SK-N-SH (cell line): ENCODE measurements around the gene PTPN23. TPM values are rescaled to one million over a fixed set of nuclear protein-coding genes. Genes with fewer than 3 reads are reported as not detected.

ENCODE experiments used
- CTCF ChIA-PET: fragments of 300-600, 350-600 bp; formaldehyde crosslinking; extraction: SDS; loops from one replicate; lab custom pipeline; 2021; lab: Yijun Ruan, JAX
- POLR2A ChIA-PET: fragments of 350-600 bp; sonication (Branson Sonifier 250); formaldehyde crosslinking; extraction: SDS; loops from one replicate; lab custom pipeline; 2020; ENCODE audit warnings: antibody characterized with exemption, inconsistent platforms; lab: Yijun Ruan, JAX
- DNase-seq: peaks from one replicate; pipeline ENCODE4 v3.0.0; 2012
- H2AFZ ChIP-seq: fragments of 200-600 bp; sonication (generic); 2 replicates; pipeline ENCODE4 v1.8.1; 2016; ENCODE audit warnings: antibody characterized with exemption, mild to moderate bottlenecking, low read depth
- H3F3A ChIP-seq: fragments of 200-600 bp; sonication (generic); replicated peaks from 2 replicates; pipeline ENCODE3; 2016; ENCODE audit warnings: antibody characterized with exemption, mild to moderate bottlenecking; ENCODE audit not compliant: insufficient read depth
- H3K27ac ChIP-seq, 2 experiments: fragments of 200-500 bp in 1 of 2; fragments of 200-600 bp in 1 of 2; sonication (Bioruptor generic) in 1 of 2; sonication (generic), shearing (Covaris generic) in 1 of 2; 2 replicates each; pipeline versions ENCODE4 v1.5.1 to v1.6.1; 2014 to 2016; ENCODE audit warnings: low read depth in 2 of 2, inconsistent platforms in 1 of 2, low read length in 1 of 2, mild to moderate bottlenecking in 1 of 2, mixed read lengths in 1 of 2
- H3K27me3 ChIP-seq: fragments of 200-600 bp; sonication (generic), shearing (Covaris generic); 2 replicates; pipeline ENCODE4 v1.6.1; 2016; ENCODE audit warnings: mixed run types; ENCODE audit not compliant: insufficient read depth
- H3K36me3 ChIP-seq, 2 experiments: fragments of 200-500 bp in 1 of 2; fragments of 200-600 bp in 1 of 2; sonication (Bioruptor generic) in 1 of 2; sonication (generic) in 1 of 2; replicated peaks in 1 of 2; 2 replicates each; pipeline versions ENCODE3 to v1.5.1; 2014 to 2016; ENCODE audit warnings: low read length in 1 of 2, mild to moderate bottlenecking in 1 of 2; ENCODE audit not compliant: insufficient read depth in 2 of 2, control insufficient read depth in 1 of 2
- H3K4me1 ChIP-seq, 2 experiments: fragments of 200-500 bp in 1 of 2; fragments of 200-600 bp in 1 of 2; sonication (Bioruptor generic) in 1 of 2; sonication (generic), shearing (Covaris generic) in 1 of 2; 2 replicates each; pipeline versions ENCODE4 v1.5.1 to v1.6.1; 2014 to 2016; ENCODE audit warnings: low read depth in 1 of 2, low read length in 1 of 2, mixed run types in 1 of 2; ENCODE audit not compliant: insufficient read depth in 2 of 2, control insufficient read depth in 1 of 2
- H3K4me2 ChIP-seq: fragments of 200-600 bp; sonication (generic), shearing (Covaris generic); 2 replicates; pipeline ENCODE4 v1.6.1; 2017; ENCODE audit warnings: mixed run types
- H3K4me3 ChIP-seq, 2 experiments: fragments of 200-500 bp in 1 of 2; fragments of 200-600 bp in 1 of 2; sonication (Bioruptor generic) in 1 of 2; sonication (generic), shearing (Covaris generic) in 1 of 2; 2 replicates each; pipeline versions ENCODE4 v1.5.1 to v1.8.1; 2014 to 2016; ENCODE audit warnings: low read depth in 2 of 2, inconsistent platforms in 1 of 2, low read length in 1 of 2, mild to moderate bottlenecking in 1 of 2, mixed read lengths in 1 of 2, moderate library complexity in 1 of 2
- H3K79me2 ChIP-seq: fragments of 200-600 bp; sonication (generic); 2 replicates; pipeline ENCODE4 v1.8.1; 2017; ENCODE audit warnings: mild to moderate bottlenecking; ENCODE audit not compliant: insufficient read depth
- H3K9ac ChIP-seq: fragments of 200-600 bp; sonication (generic); 2 replicates; pipeline ENCODE4 v1.6.1; 2017; ENCODE audit warnings: mixed run types
- H3K9me2 ChIP-seq: fragments of 200-600 bp; sonication (generic); 2 replicates; pipeline ENCODE4 v1.6.1; 2017; ENCODE audit warnings: mixed run types
- H3K9me3 ChIP-seq: fragments of 200-600 bp; sonication (generic); 2 replicates; pipeline ENCODE4 v1.6.1; 2017; ENCODE audit warnings: mixed run types, mild to moderate bottlenecking, moderate library complexity
- H4K20me1 ChIP-seq: fragments of 200-600 bp; sonication (generic); 2 replicates; pipeline ENCODE4 v1.6.1; 2017; ENCODE audit warnings: mild to moderate bottlenecking, mixed run types; ENCODE audit not compliant: insufficient read depth
- CHD2 ChIP-seq: fragments of 150-350 bp; IDR thresholded peaks from 2 replicates; pipeline ENCODE4 v1.6.1; 2018; ENCODE audit warnings: low read length; ENCODE audit not compliant: partially characterized antibody
- FOSL2 ChIP-seq: IDR thresholded peaks from 2 replicates; pipeline ENCODE4 v1.4.0; 2012; ENCODE audit warnings: low read depth, mild to moderate bottlenecking, moderate library complexity, borderline replicate concordance
- FOXJ3 ChIP-seq: sonication (generic); formaldehyde crosslinking; IDR thresholded peaks from 2 replicates; pipeline ENCODE4 v1.5.1; 2020; ENCODE audit warnings: mild to moderate bottlenecking, missing genetic modification reagents
- FOXM1 ChIP-seq: IDR thresholded peaks from 2 replicates; pipeline ENCODE4 v1.4.0; 2012; ENCODE audit warnings: low read depth, mild to moderate bottlenecking
- GABPA ChIP-seq: IDR thresholded peaks from 2 replicates; pipeline ENCODE4 v1.4.0; 2012; ENCODE audit warnings: low read depth, mild to moderate bottlenecking
- JUND ChIP-seq: IDR thresholded peaks from 2 replicates; pipeline ENCODE4 v1.4.0; 2012
- MEF2A ChIP-seq: IDR thresholded peaks from 2 replicates; pipeline ENCODE4 v1.4.0; 2012; ENCODE audit warnings: low read depth, borderline replicate concordance
- MXI1 ChIP-seq: IDR thresholded peaks from 2 replicates; pipeline ENCODE4 v1.6.1; 2012; ENCODE audit warnings: mild to moderate bottlenecking, low read depth, low read length, improper control_type of control experiment
- NRF1 ChIP-seq: IDR thresholded peaks from 2 replicates; pipeline ENCODE4 v1.6.1; 2012; ENCODE audit warnings: low read depth, mild to moderate bottlenecking, low read length
- POLR2AphosphoS5 ChIP-seq: IDR thresholded peaks from 2 replicates; pipeline ENCODE4 v1.6.1; 2012; ENCODE audit warnings: low read depth, low read length
- RAD21 ChIP-seq: IDR thresholded peaks from 2 replicates; pipeline ENCODE4 v1.6.1; 2012; ENCODE audit warnings: mild to moderate bottlenecking, low read length
- RCOR1 ChIP-seq: fragments of 150-350 bp; IDR thresholded peaks from 2 replicates; pipeline ENCODE4 v1.6.1; 2017; ENCODE audit warnings: antibody characterized with exemption, low read length
- RFX5 ChIP-seq: IDR thresholded peaks from 2 replicates; pipeline ENCODE4 v1.6.1; 2012; ENCODE audit warnings: mild to moderate bottlenecking, improper control_type of control experiment, low read length
- SMC3 ChIP-seq: IDR thresholded peaks from 2 replicates; pipeline ENCODE4 v1.6.1; 2012; ENCODE audit warnings: low read depth, low read length, improper control_type of control experiment
- TCF12 ChIP-seq: IDR thresholded peaks from 2 replicates; pipeline ENCODE4 v1.4.0; 2012
- YY1 ChIP-seq: IDR thresholded peaks from 2 replicates; pipeline ENCODE4 v1.4.0; 2012; ENCODE audit warnings: low read depth, mild to moderate bottlenecking
- WGBS: methylation state at CpG from one replicate; pipeline ENCODE4 v1.1.6; 2017; ENCODE audit warnings: low lambda C conversion rate; 5-methylcytosine and 5-hydroxymethylcytosine counted together
- polyA plus RNA-seq, 3 experiments: library from polyadenylated mRNA; depleted of rRNA; stranded (reverse); fragments of >200 nt; gene quantifications; 2 replicates each; pipeline ENCODE4 v1.2.3, GENCODE V29; 2012
- TF ChIP-seq, protein P1 (sequence below): IDR thresholded peaks from 2 replicates; pipeline ENCODE4; 2012
- TF ChIP-seq, protein P2 (sequence below): IDR thresholded peaks from 2 replicates; pipeline ENCODE4 v1.6.1; 2012; ENCODE audit warnings: mild to moderate bottlenecking, low read depth, low read length, moderate library complexity
- TF ChIP-seq, protein P3 (sequence below): IDR thresholded peaks from 2 replicates; pipeline ENCODE4 v1.4.0; 2012; ENCODE audit warnings: low read depth, borderline replicate concordance
- TF ChIP-seq, protein P4 (sequence below): IDR thresholded peaks from 2 replicates; pipeline ENCODE4 v1.4.0; 2012; ENCODE audit warnings: low read depth

PTPN23 gene
- polyA plus RNA-seq, 1 of the 3 experiments (the other 2 are of a cell fraction) = 10.9 TPM

DNA sequence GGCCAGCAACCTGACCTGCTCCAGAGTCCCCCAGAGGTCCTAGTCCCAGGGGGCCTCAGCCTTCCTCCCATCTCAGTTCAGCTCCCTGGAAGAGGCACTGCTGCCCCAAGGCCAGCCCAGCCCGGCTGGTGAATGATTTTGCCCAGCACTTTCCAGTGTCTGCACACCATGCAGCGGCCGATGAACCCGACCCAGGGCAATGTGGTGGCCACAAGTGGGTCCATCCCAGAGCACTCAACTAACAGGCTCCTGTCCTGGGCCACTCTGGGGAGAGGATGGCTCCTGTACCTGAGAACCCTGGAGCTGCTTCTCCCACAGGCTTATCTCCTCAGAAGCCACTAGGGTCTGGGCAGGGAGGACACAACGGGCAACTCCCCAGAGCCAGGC is 39.2 kb downstream of the PTPN23 start:
- Histone ChIP-seq H4K20me1 (no peaks in the 10 kb centered on the region), H3K27ac (no peak overlapping the region; a peak in 1 of 4 replicates), H3K27me3 (no peaks in the 10 kb centered on the region), H3K9ac (no peak overlapping the region), H3K4me2 (no peak overlapping the region), H2AFZ (no peak overlapping the region), H3K4me3 (no peak overlapping the region), H3K9me3 (no peaks in the 10 kb centered on the region), H3K36me3 (peaks cover 3 to 55% of the 10 kb centered on the region in 2 experiments), H3K79me2 (no peaks in the 10 kb centered on the region), H3F3A (peaks cover 14% of the 10 kb centered on the region), H3K9me2 (no peaks in the 10 kb centered on the region), H3K4me1 (peaks cover 0 to 24% of the 10 kb centered on the region in 2 experiments; a peak in 1 of 4 replicates)
- peak; percentile 28 for DNase-seq
- WGBS = no CpG with 5 or more reads among the region's 5 CpGs
- CTCF ChIA-PET = interaction anchor here (0.8 to 4.9 kb wide), 15 partner anchors 11 to 77 kb away, joined by 3 to 64 read pairs (median 7); partner anchors contain the start of gene SCAP
- TF ChIP-seq RAD21 (no peak), FOXJ3 (no peak), FOSL2 (no peak), YY1 (no peak), POLR2AphosphoS5 (no peak), NRF1 (no peak)
- TF ChIP-seq, protein P1, sequence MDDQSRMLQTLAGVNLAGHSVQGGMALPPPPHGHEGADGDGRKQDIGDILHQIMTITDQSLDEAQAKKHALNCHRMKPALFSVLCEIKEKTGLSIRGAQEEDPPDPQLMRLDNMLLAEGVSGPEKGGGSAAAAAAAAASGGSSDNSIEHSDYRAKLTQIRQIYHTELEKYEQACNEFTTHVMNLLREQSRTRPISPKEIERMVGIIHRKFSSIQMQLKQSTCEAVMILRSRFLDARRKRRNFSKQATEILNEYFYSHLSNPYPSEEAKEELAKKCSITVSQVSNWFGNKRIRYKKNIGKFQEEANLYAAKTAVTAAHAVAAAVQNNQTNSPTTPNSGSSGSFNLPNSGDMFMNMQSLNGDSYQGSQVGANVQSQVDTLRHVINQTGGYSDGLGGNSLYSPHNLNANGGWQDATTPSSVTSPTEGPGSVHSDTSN = no peak
- POLR2A ChIA-PET = no interaction called here

DNA sequence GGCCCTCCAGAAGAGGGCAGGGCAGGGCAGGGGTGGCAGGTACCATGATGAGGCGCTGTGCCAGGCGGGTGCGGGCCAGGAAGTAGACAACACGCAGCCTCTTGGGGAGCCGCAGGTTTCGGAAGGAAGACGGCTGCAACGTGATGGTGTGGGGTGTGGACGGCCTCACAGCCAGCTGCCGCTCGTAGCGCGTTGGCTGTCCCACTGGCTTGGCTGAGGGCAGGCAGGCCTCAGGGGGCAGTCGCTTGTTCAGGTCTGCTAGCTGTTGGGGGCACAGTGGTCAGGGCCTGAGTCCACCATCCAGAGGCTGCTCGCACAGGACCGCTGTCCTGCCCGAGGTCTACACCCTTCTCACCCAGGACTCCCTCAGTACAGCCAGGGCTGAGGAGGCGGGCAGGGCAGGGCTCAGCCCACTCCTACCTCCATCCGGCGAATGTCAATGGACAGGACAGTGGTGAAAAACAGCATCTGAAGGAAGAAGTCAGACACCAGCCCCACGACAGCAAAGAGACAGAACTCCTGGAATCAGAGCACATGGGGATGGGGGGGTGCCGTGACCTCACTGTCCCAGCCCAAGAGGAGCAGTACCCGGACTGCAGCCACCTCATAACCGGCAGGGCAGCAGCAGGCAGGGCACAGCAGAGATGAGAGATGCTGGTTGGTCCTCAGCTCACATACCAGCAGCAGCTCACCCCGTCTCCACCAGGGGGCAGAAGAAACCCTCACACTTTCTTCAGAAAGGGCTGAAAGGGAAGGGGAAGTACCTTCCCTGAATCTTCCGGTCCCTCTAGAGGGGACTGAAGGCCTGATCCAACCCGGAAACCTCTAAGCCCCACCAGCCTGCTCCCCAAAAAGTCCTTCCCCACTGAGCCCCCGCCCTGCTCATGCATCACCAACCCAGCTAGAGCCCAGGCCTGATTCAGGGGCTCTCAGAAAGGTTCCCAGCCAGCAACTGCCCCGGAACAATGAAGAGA is 40.0 kb downstream of the PTPN23 start:
- POLR2A ChIA-PET = interaction anchor here (1.9 kb wide), 1 partner anchor 55 kb away, joined by 12 read pairs; the partner anchor contains the start of gene SCAP
- H3K4me3 ChIP-seq = no peak overlapping the region; a peak in 1 of 4 replicates
- peaks cover 0 to 24% of the 10 kb centered on the region in 2 experiments; a peak in 1 of 4 replicates for H3K4me1 ChIP-seq
- CTCF ChIA-PET = interaction anchor here (0.6 to 4.9 kb wide), 38 partner anchors 9 to 405 kb away, joined by 3 to 64 read pairs (median 5); partner anchors contain the start of genes ELP6, PTPN23 and SCAP
- H2AFZ ChIP-seq = peak overlapping the region; percentile 60
- H3K4me2 ChIP-seq = peak overlapping the region; percentile 30; the same call in 1 of the 2 replicates
- no peaks in the 10 kb centered on the region for H3K9me3 ChIP-seq
- DNase-seq = peak; percentile 90
- WGBS = 72% methylated on average over 27 of the region's 29 CpGs
- H3K36me3 ChIP-seq = peaks cover 3 to 57% of the 10 kb centered on the region in 2 experiments
- peak overlapping the region; percentile 48; the same call in 1 of the 2 replicates for H3K9ac ChIP-seq
- H3K27me3 ChIP-seq = no peaks in the 10 kb centered on the region
- H3K27ac ChIP-seq = peak overlapping the region; percentile 62 to 90
- H4K20me1 ChIP-seq = no peaks in the 10 kb centered on the region
- H3K9me2 ChIP-seq = no peaks in the 10 kb centered on the region
- H3F3A ChIP-seq = peaks cover 11% of the 10 kb centered on the region
- H3K79me2 ChIP-seq = no peaks in the 10 kb centered on the region
- TF ChIP-seq MXI1 (no peak), TCF12 (no peak), JUND (no peak), MEF2A (no peak), SMC3 (peak; percentile 76), FOXJ3 (no peak), FOXM1 (no peak), RCOR1 (no peak), POLR2AphosphoS5 (peak; percentile 36; the same call in 1 of the 2 replicates), GABPA (peak; percentile 69), CHD2 (no peak), YY1 (no peak), RFX5 (no peak)
- TF ChIP-seq, protein P2, sequence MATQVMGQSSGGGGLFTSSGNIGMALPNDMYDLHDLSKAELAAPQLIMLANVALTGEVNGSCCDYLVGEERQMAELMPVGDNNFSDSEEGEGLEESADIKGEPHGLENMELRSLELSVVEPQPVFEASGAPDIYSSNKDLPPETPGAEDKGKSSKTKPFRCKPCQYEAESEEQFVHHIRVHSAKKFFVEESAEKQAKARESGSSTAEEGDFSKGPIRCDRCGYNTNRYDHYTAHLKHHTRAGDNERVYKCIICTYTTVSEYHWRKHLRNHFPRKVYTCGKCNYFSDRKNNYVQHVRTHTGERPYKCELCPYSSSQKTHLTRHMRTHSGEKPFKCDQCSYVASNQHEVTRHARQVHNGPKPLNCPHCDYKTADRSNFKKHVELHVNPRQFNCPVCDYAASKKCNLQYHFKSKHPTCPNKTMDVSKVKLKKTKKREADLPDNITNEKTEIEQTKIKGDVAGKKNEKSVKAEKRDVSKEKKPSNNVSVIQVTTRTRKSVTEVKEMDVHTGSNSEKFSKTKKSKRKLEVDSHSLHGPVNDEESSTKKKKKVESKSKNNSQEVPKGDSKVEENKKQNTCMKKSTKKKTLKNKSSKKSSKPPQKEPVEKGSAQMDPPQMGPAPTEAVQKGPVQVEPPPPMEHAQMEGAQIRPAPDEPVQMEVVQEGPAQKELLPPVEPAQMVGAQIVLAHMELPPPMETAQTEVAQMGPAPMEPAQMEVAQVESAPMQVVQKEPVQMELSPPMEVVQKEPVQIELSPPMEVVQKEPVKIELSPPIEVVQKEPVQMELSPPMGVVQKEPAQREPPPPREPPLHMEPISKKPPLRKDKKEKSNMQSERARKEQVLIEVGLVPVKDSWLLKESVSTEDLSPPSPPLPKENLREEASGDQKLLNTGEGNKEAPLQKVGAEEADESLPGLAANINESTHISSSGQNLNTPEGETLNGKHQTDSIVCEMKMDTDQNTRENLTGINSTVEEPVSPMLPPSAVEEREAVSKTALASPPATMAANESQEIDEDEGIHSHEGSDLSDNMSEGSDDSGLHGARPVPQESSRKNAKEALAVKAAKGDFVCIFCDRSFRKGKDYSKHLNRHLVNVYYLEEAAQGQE = no peak
- TF ChIP-seq, protein P3, sequence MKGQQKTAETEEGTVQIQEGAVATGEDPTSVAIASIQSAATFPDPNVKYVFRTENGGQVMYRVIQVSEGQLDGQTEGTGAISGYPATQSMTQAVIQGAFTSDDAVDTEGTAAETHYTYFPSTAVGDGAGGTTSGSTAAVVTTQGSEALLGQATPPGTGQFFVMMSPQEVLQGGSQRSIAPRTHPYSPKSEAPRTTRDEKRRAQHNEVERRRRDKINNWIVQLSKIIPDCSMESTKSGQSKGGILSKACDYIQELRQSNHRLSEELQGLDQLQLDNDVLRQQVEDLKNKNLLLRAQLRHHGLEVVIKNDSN = no peak
- TF ChIP-seq, protein P4, sequence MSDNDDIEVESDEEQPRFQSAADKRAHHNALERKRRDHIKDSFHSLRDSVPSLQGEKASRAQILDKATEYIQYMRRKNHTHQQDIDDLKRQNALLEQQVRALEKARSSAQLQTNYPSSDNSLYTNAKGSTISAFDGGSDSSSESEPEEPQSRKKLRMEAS = no peak
